ENCODE results near the gene MEIOSIN. TPM values are rescaled to one million over a fixed set of nuclear protein-coding genes. Genes with fewer than 3 reads are reported as not detected.

MEIOSIN gene
- total RNA-seq, 2 donors from 2014 or later = not detected

GRCh38 chr19:45766296-45766868 is 33.1 kb downstream of the MEIOSIN start:
- no peaks in the 10 kb centered on the region for H3K9me3 ChIP-seq (ENCODE audit: control insufficient read depth, low read length)
- 84 to 92% methylated on average over 5 to 17 of the region's 17 CpGs for WGBS, 2 experiments (ENCODE audit: insufficient coverage in 1 of 2, insufficient read length in 1 of 2)
- H3K4me1 ChIP-seq (ENCODE audit: control insufficient read depth, insufficient read depth, low read length) = peaks cover 13% of the 10 kb centered on the region
- no peak overlapping the region for H3K27ac Mint-ChIP-seq
- H3K36me3 Mint-ChIP-seq (ENCODE audit: low read depth) = peaks cover 4% of the 10 kb centered on the region
- H3K4me3 Mint-ChIP-seq = no peak overlapping the region
- no peaks in the 10 kb centered on the region for H3K27me3 Mint-ChIP-seq (ENCODE audit: insufficient read depth)
- no peak overlapping the region for H3K9ac ChIP-seq (ENCODE audit: extremely low read depth, low read length, poor library complexity, severe bottlenecking)
- no peak for TF ChIP-seq CTCF (conservative IDR thresholded peaks at IDR 0.05)
- H3K27ac ChIP-seq (ENCODE audit: low read depth, low read length) = no peak overlapping the region
- no peak for DNase-seq
- H3K4me3 ChIP-seq (ENCODE audit: low read length) = no peak overlapping the region
- no peaks in the 10 kb centered on the region for H3K9me3 Mint-ChIP-seq
- peaks cover 13% of the 10 kb centered on the region for H3K4me1 Mint-ChIP-seq
- H3K36me3 ChIP-seq (ENCODE audit: control insufficient read depth, insufficient read depth, low read length) = no peaks in the 10 kb centered on the region
- no peaks in the 10 kb centered on the region for H3K27me3 ChIP-seq (ENCODE audit: control insufficient read depth, insufficient read depth, low read length, poor library complexity, severe bottlenecking)

GRCh38 chr19:45766869-45767346 is 33.7 kb downstream of the MEIOSIN start:
- Mint-ChIP-seq H3K4me1 (peaks cover 13% of the 10 kb centered on the region), H3K27me3 (ENCODE audit: insufficient read depth) (no peaks in the 10 kb centered on the region), H3K36me3 (ENCODE audit: low read depth) (peaks cover 4% of the 10 kb centered on the region), H3K27ac (peak overlapping the region; percentile 79), H3K4me3 (peak overlapping the region; percentile 95), H3K9me3 (no peaks in the 10 kb centered on the region)
- Histone ChIP-seq H3K9ac (ENCODE audit: extremely low read depth, low read length, poor library complexity, severe bottlenecking) (peak overlapping the region; percentile 97), H3K4me1 (ENCODE audit: control insufficient read depth, insufficient read depth, low read length) (peaks cover 13% of the 10 kb centered on the region), H3K36me3 (ENCODE audit: control insufficient read depth, insufficient read depth, low read length) (no peaks in the 10 kb centered on the region), H3K27me3 (ENCODE audit: control insufficient read depth, insufficient read depth, low read length, poor library complexity, severe bottlenecking) (no peaks in the 10 kb centered on the region), H3K4me3 (ENCODE audit: low read length) (peak overlapping the region; percentile 90), H3K9me3 (ENCODE audit: control insufficient read depth, low read length) (no peaks in the 10 kb centered on the region), H3K27ac (ENCODE audit: low read depth, low read length) (peak overlapping the region; percentile 63)
- WGBS, 2 experiments (ENCODE audit: insufficient coverage in 1 of 2, insufficient read length in 1 of 2) = 42 to 51% methylated on average over 19 to 24 of the region's 24 CpGs
- peak; percentile 69 for DNase-seq
- no peak for TF ChIP-seq CTCF (conservative IDR thresholded peaks at IDR 0.05)

- peak overlapping the region; percentile 95 for H3K4me3 Mint-ChIP-seq
- peaks cover 18% of the 10 kb centered on the region for H3K4me1 Mint-ChIP-seq
- H3K4me1 ChIP-seq (ENCODE audit: control insufficient read depth, insufficient read depth, low read length) = peaks cover 13% of the 10 kb centered on the region
- no peaks in the 10 kb centered on the region for H3K36me3 ChIP-seq (ENCODE audit: control insufficient read depth, insufficient read depth, low read length)
- TF ChIP-seq CTCF (conservative IDR thresholded peaks at IDR 0.05) = no peak
- H3K4me3 ChIP-seq (ENCODE audit: low read length) = peak overlapping the region; percentile 90
- H3K9ac ChIP-seq (ENCODE audit: extremely low read depth, low read length, poor library complexity, severe bottlenecking) = peak overlapping the region; percentile 97
- H3K9me3 Mint-ChIP-seq = no peaks in the 10 kb centered on the region
- H3K27ac ChIP-seq (ENCODE audit: low read depth, low read length) = peak overlapping the region; percentile 97
- H3K36me3 Mint-ChIP-seq (ENCODE audit: low read depth) = peaks cover 8% of the 10 kb centered on the region
- no peaks in the 10 kb centered on the region for H3K27me3 Mint-ChIP-seq (ENCODE audit: insufficient read depth)
- no peaks in the 10 kb centered on the region for H3K9me3 ChIP-seq (ENCODE audit: control insufficient read depth, low read length)
- H3K27ac Mint-ChIP-seq = peak overlapping the region; percentile 79
- no peaks in the 10 kb centered on the region for H3K27me3 ChIP-seq (ENCODE audit: control insufficient read depth, insufficient read depth, low read length, poor library complexity, severe bottlenecking)
- peak; percentile 90 for DNase-seq
- 0 to 1% methylated on average over 3 to 31 of the region's 31 CpGs for WGBS, 2 experiments (ENCODE audit: insufficient coverage in 1 of 2, insufficient read length in 1 of 2)
Observed at GRCh38 chr19:45767410-45767880, 34.2 kb downstream of the MEIOSIN start.
